K562 (cell line): ENCODE measurements around the gene TMEM63A. TPM values are rescaled to one million over a fixed set of nuclear protein-coding genes. Genes with fewer than 3 reads are reported as not detected.

Experiments
- ARID1B ChIP-seq: fragments of 450-650 bp; IDR thresholded peaks from 2 replicates; pipeline ENCODE4 v1.6.1; 2016; ENCODE audit warnings: antibody characterized with exemption, mild to moderate bottlenecking, inconsistent platforms
- BACH1 ChIP-seq: fragments of 200-800 bp; sonication (Bioruptor generic); IDR thresholded peaks from 2 replicates; pipeline ENCODE4 v1.6.1; 2016; ENCODE audit warnings: missing genetic modification characterization, missing compliant biosample characterization
- CREM ChIP-seq: IDR thresholded peaks from 2 replicates; pipeline ENCODE4 v1.6.1; 2014; ENCODE audit warnings: antibody characterized with exemption, low read depth
- ERF ChIP-seq: fragments of 450-650 bp; formaldehyde crosslinking; IDR thresholded peaks from 2 replicates; pipeline ENCODE4 v1.4.0; 2020; ENCODE audit warnings: mild to moderate bottlenecking, mixed read lengths
- ETS2 ChIP-seq: IDR thresholded peaks from 2 replicates; pipeline ENCODE4 v1.6.1; 2016; ENCODE audit warnings: borderline replicate concordance, missing genetic modification characterization, mild to moderate bottlenecking, moderate library complexity, missing compliant biosample characterization; ENCODE audit not compliant: poor library complexity, severe bottlenecking
- FOXA3 ChIP-seq, 2 experiments: fragments of 450-650 bp in 1 of 2; sonication (generic) in 1 of 2; formaldehyde crosslinking; IDR thresholded peaks in 1 of 2; conservative IDR thresholded peaks in 1 of 2; 2 replicates each; pipeline versions ENCODE4 v1.4.0 to v1.8.0; 2020 to 2022; ENCODE audit warnings: mild to moderate bottlenecking in 2 of 2, missing genetic modification reagents in 1 of 2
- MAZ ChIP-seq, 2 experiments: fragments of 450-650 bp in 1 of 2; sonication (generic) in 1 of 2; formaldehyde crosslinking; IDR thresholded peaks in 1 of 2; conservative IDR thresholded peaks in 1 of 2; 2 replicates each; pipeline versions ENCODE4 v1.4.0 to v1.5.0; 2020; ENCODE audit warnings: mild to moderate bottlenecking in 1 of 2, missing genetic modification reagents in 1 of 2
- PHB2 ChIP-seq: fragments of 450-650 bp; IDR thresholded peaks from 2 replicates; pipeline ENCODE4 v1.6.1; 2017; ENCODE audit warnings: low read depth
- PHF20 ChIP-seq: fragments of 450-650 bp; IDR thresholded peaks from 2 replicates; pipeline ENCODE4 v1.6.1; 2018; ENCODE audit not compliant: partially characterized antibody
- RBBP5 ChIP-seq: fragments of 200-600 bp; sonication (generic); IDR thresholded peaks from 2 replicates; pipeline ENCODE4 v1.6.1; 2012; ENCODE audit warnings: borderline replicate concordance, mild to moderate bottlenecking, low read length, control low read depth, inconsistent platforms; ENCODE audit not compliant: insufficient read depth, poor library complexity, severe bottlenecking
- ZNF41 ChIP-seq: fragments of 250-450 bp; sonication (Bioruptor Pico); conservative IDR thresholded peaks from 2 replicates; pipeline ENCODE4 v1.4.0; 2020; ENCODE audit warnings: mild to moderate bottlenecking
- ZNF764 ChIP-seq: fragments of 250-450 bp; sonication (Bioruptor Pico); IDR thresholded peaks from 2 replicates; pipeline ENCODE4 v1.4.0; 2020; ENCODE audit warnings: low read depth, mild to moderate bottlenecking, moderate library complexity
- polyA plus RNA-seq, 8 experiments: library from polyadenylated mRNA; depleted of rRNA in 4 of 8; stranded (reverse) in 5 of 8; unstranded in 3 of 8; fragments of >200 nt; fragmentation: Nextera tagmentation in 2 of 8; fragmentation: Illumina TruSeq in 1 of 8; extraction: Ambion mirVana in 2 of 8; extraction: Trizol in 1 of 8; gene quantifications; 2 replicates each; pipeline versions ENCODE4 v1.2.1 to v1.2.3, GENCODE V29; 2011 to 2014; ENCODE audit warnings: inconsistent platforms in 1 of 8, missing spikeins in 1 of 8
- total RNA-seq, 7 experiments: library from RNA; depleted of rRNA in 6 of 7; stranded (reverse); fragments of >200 nt in 6 of 7; fragmentation: Illumina TruSeq in 2 of 7; extraction: Trizol in 2 of 7; gene quantifications; 2 replicates each; pipeline versions ENCODE4 v1.2.1 to v1.2.3, GENCODE V29; 2011 to 2021; ENCODE audit warnings: low replicate concordance in 1 of 7
- TF ChIP-seq, protein P1 (sequence below), 2 experiments: IDR thresholded peaks in 1 of 2; conservative IDR thresholded peaks in 1 of 2; 2 replicates each; pipeline ENCODE4 v1.6.1; 2016; ENCODE audit warnings: low read depth in 2 of 2, mild to moderate bottlenecking in 1 of 2, missing compliant biosample characterization in 1 of 2, missing genetic modification characterization in 1 of 2, moderate library complexity in 1 of 2
- TF ChIP-seq, protein P2 (sequence below): fragments of 150-350 bp; conservative IDR thresholded peaks from 2 replicates; pipeline ENCODE4 v1.6.1; 2014; ENCODE audit warnings: low read length
- TF ChIP-seq, protein P3 (sequence below): fragments of 200-400 bp; formaldehyde crosslinking; IDR thresholded peaks from 2 replicates; pipeline ENCODE4 v1.6.1; 2017; ENCODE audit warnings: mild to moderate bottlenecking, low read depth, low read length, moderate library complexity
- TF ChIP-seq, protein P4 (sequence below), 2 experiments: fragments of 450-650 bp in 1 of 2; sonication (generic) in 1 of 2; formaldehyde crosslinking in 1 of 2; IDR thresholded peaks in 1 of 2; conservative IDR thresholded peaks in 1 of 2; 2 replicates each; pipeline versions ENCODE4 v1.6.1 to v1.8.1; 2016 to 2023; ENCODE audit warnings: mild to moderate bottlenecking in 2 of 2, moderate library complexity in 2 of 2, inconsistent platforms in 1 of 2, missing genetic modification reagents in 1 of 2

Gene TMEM63A
- total and polyA plus RNA-seq, 9 of the 15 experiments (the other 6 are each of a cell fraction or from before 2014, with no cell fraction given), result 2.0 to 54.6 (median 17.5) TPM

DNA sequence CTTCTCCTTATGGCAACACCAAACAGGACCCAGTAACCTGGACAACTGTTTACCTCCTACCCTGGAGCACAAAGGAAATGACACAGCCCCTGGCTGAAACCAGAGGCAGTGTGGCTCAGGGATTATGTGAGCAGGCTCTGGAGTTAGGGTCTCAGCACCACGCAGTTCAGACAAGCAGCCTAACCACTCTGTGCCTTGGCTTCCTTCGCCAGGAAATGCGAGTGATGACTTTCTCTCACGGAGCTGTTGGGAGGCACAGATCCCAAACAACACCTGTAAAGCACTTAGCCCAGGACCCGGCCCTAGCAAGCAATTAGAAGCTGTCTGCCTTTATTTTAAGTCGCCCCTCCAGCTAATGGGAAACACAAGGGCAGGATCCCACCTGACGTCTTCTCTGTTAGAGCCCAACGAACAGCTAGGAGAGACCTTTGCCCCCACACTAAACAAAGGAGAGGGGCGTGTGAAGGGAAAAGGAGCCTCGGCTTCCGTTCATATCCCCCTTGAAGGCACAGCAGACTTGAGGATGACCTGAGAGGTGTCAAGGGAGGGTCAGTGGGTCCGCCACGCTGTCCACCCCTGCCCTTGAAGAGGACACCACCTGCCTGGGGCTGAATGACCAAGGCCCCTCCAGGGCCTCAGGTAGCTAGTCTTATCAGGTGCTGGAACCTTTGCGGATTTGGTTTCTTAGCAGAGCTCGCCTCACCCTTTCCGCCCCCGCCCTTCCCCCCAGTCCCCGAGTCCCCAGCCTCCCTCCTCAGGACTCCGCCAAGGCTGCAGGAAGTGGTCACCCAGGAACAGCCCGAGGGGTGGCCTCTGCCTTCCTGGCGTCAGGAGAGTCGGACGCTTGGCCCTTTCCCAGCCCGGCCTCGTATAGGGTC is 860 bp downstream of the TMEM63A start (continued):
- TF ChIP-seq, protein P1, sequence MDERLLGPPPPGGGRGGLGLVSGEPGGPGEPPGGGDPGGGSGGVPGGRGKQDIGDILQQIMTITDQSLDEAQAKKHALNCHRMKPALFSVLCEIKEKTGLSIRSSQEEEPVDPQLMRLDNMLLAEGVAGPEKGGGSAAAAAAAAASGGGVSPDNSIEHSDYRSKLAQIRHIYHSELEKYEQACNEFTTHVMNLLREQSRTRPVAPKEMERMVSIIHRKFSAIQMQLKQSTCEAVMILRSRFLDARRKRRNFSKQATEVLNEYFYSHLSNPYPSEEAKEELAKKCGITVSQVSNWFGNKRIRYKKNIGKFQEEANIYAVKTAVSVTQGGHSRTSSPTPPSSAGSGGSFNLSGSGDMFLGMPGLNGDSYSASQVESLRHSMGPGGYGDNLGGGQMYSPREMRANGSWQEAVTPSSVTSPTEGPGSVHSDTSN (CRISPR knock-in tag; IDR thresholded peaks at IDR 0.05; ENCODE audit: low read depth), result no peak
- TF ChIP-seq, protein P1 (tag; conservative IDR thresholded peaks at IDR 0.05; ENCODE audit: low read depth), result no peak
- TF ChIP-seq BACH1 (tag) (no peak), RBBP5 (no peak), PHB2 (no peak), ZNF41 (CRISPR knock-in tag) (no peak), MAZ (CRISPR knock-in tag; conservative IDR thresholded peaks at IDR 0.05 in 1 of 2, IDR thresholded peaks at IDR 0.05 in 1 of 2) (0 out of 4 replicates have a peak, but pooled peaks of 1 of the 2 experiments have one; percentile 4), CREM (peak; percentile 45), ARID1B (peak; percentile 47; the same call in 1 of the 2 replicates), PHF20 (no peak), ETS2 (tag) (no peak), FOXA3 (CRISPR knock-in tag; conservative IDR thresholded peaks at IDR 0.05 in 1 of 2, IDR thresholded peaks at IDR 0.05 in 1 of 2) (0 out of 4 replicates have a peak, but pooled peaks of 1 of the 2 experiments have one; percentile 3), ERF (CRISPR knock-in tag) (0 out of 2 replicates have a peak, but pooled peaks have one; percentile 18), ZNF764 (CRISPR knock-in tag) (no peak)
- TF ChIP-seq, protein P2, sequence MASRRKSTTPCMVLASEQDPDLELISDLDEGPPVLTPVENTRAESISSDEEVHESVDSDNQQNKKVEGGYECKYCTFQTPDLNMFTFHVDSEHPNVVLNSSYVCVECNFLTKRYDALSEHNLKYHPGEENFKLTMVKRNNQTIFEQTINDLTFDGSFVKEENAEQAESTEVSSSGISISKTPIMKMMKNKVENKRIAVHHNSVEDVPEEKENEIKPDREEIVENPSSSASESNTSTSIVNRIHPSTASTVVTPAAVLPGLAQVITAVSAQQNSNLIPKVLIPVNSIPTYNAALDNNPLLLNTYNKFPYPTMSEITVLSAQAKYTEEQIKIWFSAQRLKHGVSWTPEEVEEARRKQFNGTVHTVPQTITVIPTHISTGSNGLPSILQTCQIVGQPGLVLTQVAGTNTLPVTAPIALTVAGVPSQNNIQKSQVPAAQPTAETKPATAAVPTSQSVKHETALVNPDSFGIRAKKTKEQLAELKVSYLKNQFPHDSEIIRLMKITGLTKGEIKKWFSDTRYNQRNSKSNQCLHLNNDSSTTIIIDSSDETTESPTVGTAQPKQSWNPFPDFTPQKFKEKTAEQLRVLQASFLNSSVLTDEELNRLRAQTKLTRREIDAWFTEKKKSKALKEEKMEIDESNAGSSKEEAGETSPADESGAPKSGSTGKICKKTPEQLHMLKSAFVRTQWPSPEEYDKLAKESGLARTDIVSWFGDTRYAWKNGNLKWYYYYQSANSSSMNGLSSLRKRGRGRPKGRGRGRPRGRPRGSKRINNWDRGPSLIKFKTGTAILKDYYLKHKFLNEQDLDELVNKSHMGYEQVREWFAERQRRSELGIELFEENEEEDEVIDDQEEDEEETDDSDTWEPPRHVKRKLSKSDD, result no peak
- TF ChIP-seq, protein P3, sequence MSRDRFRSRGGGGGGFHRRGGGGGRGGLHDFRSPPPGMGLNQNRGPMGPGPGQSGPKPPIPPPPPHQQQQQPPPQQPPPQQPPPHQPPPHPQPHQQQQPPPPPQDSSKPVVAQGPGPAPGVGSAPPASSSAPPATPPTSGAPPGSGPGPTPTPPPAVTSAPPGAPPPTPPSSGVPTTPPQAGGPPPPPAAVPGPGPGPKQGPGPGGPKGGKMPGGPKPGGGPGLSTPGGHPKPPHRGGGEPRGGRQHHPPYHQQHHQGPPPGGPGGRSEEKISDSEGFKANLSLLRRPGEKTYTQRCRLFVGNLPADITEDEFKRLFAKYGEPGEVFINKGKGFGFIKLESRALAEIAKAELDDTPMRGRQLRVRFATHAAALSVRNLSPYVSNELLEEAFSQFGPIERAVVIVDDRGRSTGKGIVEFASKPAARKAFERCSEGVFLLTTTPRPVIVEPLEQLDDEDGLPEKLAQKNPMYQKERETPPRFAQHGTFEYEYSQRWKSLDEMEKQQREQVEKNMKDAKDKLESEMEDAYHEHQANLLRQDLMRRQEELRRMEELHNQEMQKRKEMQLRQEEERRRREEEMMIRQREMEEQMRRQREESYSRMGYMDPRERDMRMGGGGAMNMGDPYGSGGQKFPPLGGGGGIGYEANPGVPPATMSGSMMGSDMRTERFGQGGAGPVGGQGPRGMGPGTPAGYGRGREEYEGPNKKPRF, result no peak
- TF ChIP-seq, protein P4, sequence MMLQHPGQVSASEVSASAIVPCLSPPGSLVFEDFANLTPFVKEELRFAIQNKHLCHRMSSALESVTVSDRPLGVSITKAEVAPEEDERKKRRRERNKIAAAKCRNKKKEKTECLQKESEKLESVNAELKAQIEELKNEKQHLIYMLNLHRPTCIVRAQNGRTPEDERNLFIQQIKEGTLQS (IDR thresholded peaks at IDR 0.05), result no peak
- TF ChIP-seq, protein P4 (CRISPR knock-in tag; conservative IDR thresholded peaks at IDR 0.05), result no peak
